Measurements from ENCODE around the gene PCDHGB7.
"Not testable (repeated sequence)": the region's sequence is repeated elsewhere in the genome, so short reads cannot be mapped to it uniquely, and the experiment has no call there.

The PCDHGB7 gene

GRCh38 chr5:141417494-141418172 lies at the start of gene PCDHGB7:
PCDHGB7 (plus strand) TSS chr5:141417677; CDS start chr5:141417860, 183 bp downstream.
- DNase-seq: peak; percentile 47

DNA sequence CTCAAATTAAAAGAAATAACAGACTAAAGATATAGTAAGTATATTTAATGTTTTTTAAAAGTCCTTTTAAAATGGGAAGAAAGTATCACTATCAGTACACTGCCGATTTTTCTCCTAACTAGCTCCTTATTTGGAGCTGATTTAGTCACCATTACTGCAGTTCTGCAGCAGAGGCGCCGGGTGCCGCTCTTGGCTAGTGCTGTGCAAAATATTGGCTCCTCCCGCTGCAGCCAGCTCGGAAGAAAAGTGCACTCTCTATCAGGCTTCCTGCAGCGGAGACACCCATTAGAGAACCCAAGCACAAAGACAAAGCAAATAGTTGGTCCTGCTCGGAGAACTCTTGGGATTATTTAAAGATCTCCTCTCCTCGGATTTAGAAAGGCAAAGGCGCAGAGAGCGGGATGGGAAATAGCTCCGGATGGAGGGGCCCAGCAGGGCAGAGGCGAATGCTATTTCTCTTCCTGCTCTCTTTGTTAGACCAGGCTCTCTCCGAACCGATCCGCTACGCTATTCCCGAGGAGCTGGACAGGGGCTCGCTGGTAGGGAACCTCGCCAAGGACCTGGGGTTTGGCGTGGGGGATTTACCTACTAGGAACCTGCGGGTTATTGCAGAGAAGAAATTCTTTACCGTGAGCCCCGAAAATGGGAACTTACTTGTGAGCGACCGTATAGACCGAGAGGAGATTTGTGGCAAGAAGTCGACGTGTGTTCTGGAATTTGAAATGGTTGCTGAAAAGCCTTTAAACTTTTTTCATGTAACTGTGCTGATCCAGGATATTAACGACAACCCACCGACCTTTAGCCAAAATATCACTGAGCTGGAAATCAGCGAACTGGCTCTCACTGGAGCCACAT lies 47.3 kb upstream of the PCDHGB7 start, which contains the start of gene PCDHGB3:
Gene PCDHGB3 (plus strand): TSS at position 249 of the 855 bp plus-strand sequence. CDS start 153 bp downstream, at position 402.
- peak; percentile 42 for DNase-seq

DNA sequence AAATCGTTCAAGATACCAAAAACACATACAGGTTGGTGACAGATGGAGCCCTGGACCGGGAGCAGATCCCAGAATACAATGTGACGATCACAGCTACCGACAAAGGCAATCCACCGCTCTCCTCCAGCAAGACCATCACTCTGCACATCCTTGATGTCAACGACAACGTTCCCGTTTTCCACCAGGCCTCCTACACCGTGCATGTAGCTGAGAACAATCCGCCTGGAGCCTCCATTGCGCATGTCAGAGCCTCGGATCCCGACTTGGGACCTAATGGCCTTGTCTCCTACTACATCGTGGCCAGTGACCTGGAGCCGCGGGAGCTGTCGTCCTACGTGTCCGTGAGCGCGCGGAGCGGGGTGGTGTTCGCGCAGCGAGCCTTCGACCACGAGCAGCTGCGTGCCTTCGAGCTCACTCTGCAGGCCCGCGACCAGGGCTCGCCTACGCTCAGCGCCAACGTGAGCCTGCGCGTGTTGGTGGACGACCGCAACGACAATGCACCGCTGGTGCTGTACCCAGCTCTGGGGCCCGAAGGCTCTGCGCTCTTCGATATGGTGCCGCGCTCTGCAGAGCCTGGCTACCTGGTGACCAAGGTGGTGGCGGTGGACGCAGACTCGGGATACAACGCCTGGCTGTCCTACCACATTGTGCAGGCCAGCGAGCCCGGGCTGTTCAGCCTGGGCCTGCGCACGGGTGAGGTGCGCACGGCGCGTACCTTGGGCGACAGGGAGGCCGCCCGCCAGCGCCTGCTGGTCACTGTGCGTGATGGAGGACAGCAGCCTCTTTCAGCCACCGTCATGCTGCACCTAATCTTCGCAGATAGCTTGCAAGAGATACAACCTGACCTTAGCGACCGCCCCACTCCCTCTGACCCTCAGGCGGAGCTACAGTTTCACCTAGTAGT lies 45.7 kb upstream of the PCDHGB7 start:
- no peak for DNase-seq

DNA sequence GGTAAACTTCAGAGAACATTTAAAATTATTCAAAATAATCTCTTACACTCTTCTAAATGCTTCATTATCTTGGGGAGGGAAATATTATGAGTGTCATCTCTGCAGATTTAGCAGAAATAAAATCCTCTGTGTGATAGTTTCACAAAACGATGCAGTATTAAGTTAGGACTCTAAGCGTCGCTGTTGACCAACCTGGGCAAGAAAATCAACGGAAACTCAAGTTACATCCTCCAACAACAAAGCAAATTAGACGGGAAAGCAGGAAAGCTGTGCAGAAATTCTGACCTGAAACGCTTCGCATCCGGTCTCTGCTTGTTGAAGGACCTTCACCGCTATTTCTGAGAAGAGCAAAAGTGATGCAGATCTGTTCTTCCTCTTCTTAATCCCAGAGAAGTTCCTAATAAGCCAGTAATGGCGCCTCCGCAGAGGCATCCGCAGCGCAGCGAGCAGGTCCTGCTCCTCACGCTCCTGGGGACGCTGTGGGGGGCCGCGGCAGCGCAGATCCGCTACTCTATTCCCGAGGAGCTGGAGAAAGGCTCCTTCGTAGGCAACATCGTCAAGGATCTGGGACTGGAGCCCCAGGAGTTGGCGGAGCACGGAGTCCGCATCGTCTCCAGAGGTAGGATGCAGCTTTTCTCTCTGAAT lies 43.7 kb upstream of the PCDHGB7 start, which contains the start of gene PCDHGA6:
Gene PCDHGA6 (plus strand): TSS at position 219 of the 645 bp plus-strand sequence. CDS start 193 bp downstream, at position 412.
- no peak for DNase-seq

- DNase-seq: no peak
Observed at GRCh38 chr5:141374627-141375026, 42.9 kb upstream of the PCDHGB7 start.

- not testable (repeated sequence) for DNase-seq
Observed at GRCh38 chr5:141375444-141376155, 41.9 kb upstream of the PCDHGB7 start.

DNA sequence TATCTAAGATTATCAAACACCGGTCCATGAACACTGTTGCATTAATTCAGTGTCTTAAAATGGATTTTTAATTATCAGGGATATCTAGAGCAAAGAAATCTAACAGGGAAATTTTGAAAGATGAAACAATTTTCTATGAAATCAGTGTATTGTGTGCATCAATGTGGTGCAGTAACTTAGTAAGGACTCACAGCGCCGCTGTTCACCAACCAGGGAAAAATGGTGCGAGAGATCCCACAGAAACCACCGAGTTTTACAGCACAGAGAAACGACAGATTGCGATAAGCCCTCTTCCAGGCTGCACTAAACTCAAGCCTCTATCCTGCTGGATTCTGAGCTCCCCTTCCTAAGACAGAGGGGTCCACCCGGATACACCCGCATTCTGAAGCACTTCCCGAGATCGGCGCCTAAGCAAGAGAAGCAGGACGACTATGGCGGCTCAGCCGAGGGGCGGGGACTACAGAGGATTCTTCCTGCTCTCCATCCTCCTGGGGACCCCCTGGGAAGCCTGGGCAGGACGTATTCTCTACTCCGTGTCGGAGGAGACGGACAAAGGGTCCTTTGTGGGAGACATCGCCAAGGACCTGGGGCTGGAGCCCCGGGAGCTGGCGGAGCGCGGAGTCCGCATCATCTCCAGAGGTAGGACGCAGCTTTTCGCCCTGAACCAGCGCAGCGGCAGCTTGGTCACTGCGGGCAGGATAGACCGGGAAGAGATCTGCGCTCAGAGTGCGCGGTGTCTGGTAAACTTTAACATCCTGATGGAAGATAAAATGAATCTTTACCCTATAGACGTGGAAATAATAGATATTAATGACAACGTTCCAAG lies 34.8 kb upstream of the PCDHGB7 start, which contains the start of gene PCDHGA7:
Gene PCDHGA7 (plus strand): TSS at position 274 of the 826 bp plus-strand sequence. CDS start 158 bp downstream, at position 432.
- DNase-seq: no peak

DNA sequence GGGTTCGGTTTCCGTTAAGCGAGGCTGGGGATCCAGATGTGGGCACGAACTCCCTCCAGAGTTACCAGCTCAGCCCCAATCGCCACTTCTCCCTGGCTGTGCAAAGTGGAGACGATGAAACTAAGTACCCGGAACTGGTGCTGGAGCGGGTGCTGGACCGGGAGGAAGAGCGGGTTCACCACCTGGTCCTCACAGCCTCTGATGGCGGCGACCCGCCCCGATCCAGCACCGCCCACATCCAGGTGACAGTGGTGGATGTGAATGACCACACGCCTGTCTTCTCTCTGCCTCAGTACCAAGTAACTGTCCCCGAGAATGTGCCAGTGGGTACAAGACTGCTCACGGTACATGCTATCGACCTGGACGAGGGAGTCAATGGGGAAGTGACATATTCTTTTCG lies 34.1 kb upstream of the PCDHGB7 start:
- DNase-seq: no peak

- no peak for DNase-seq
Observed at GRCh38 chr5:141384471-141385267, 32.8 kb upstream of the PCDHGB7 start.

GRCh38 chr5:141387557-141388311 lies 29.7 kb upstream of the PCDHGB7 start, which contains the start of gene PCDHGB4:
PCDHGB4 (plus strand) TSS chr5:141387698; CDS start chr5:141387885, 187 bp downstream.
- DNase-seq: peak; percentile 38

- DNase-seq: no peak
Observed at GRCh38 chr5:141388661-141389060, 28.8 kb upstream of the PCDHGB7 start.

GRCh38 chr5:141389153-141390042 lies 28.1 kb upstream of the PCDHGB7 start:
- DNase-seq: no peak

DNA sequence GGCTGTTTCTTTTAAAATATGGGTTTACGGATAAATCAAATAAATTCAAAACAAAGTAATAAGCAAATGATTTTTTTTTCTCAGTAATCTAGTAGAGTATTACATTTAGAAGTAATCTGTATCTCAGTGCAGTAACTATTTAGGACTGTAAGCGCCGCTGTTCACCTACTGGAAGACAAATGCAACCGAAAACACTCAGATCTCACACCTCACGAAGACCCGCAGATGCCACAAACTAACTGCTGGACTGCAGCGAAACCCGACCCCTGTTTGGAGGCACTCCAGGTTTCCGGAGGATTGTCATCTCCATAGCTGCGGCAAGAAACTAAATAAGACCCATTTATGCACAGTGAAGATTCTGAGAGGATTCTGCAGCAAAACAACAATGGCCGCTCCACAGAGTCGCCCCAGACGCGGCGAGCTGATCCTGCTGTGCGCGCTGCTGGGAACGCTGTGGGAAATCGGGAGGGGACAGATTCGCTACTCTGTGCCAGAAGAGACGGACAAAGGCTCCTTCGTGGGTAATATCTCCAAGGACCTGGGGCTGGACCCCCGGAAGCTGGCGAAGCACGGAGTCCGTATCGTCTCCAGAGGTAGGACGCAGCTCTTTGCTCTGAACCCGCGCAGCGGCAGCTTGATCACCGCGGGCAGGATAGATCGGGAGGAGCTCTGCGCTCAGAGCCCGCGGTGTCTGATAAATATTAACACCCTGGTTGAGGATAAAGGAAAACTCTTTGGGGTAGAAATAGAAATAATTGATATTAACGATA lies 24.9 kb upstream of the PCDHGB7 start, which contains the start of gene PCDHGA8:
Gene PCDHGA8 (plus strand): TSS at position 205 of the 770 bp plus-strand sequence. CDS start 181 bp downstream, at position 386.
- no peak for DNase-seq

- DNase-seq: no peak
Observed at GRCh38 chr5:141393267-141393666, 24.2 kb upstream of the PCDHGB7 start.

- DNase-seq: not testable (repeated sequence)
Observed at GRCh38 chr5:141394401-141395187, 22.9 kb upstream of the PCDHGB7 start.
